K562 (cell line): ENCODE measurements around the gene LDB1. TPM values are rescaled to one million over a fixed set of nuclear protein-coding genes. Genes with fewer than 3 reads are reported as not detected.

Experiments used
- ATAC-seq: fragments of 200-7000 bp; cut with Tn5 transposase; 3 replicates; pipeline ENCODE4 v1.9.1; 2020; ENCODE audit warnings: moderate library complexity
- BruUV-seq: library from RNA; stranded (reverse); fragments of 400-500 nt; replicated peaks from 2 replicates; lab custom pipeline; 2021; lab: Mats Ljungman, UMichigan
- CTCF ChIA-PET: fragments of 300-600 bp; formaldehyde crosslinking; extraction: SDS; loops from one replicate; lab custom pipeline; 2021; ENCODE audit warnings: low intra/inter-chr PET ratio; lab: Yijun Ruan, JAX
- POLR2A ChIA-PET: fragments of 300-600, 350-650 bp; sonication (Branson Sonifier 250); formaldehyde crosslinking; extraction: SDS; loops from one replicate; lab custom pipeline; 2021; ENCODE audit warnings: antibody characterized with exemption, inconsistent platforms; lab: Yijun Ruan, JAX
- DNase-seq, 4 experiments: peaks; one replicate each; pipeline versions ENCODE4 v3.0.0 to v3.0.0-alpha.2; 2011 to 2018; ENCODE audit warnings: low spot score in 3 of 4, mixed read lengths in 3 of 4; ENCODE audit errors: extremely low read depth in 1 of 4
- FAIRE-seq: peaks from 2 replicates; lab custom pipeline; 2011; peaks lifted over from hg19 to GRCh38; lab: Jason Lieb, UNC
- H2AFZ ChIP-seq: 2 replicates; pipeline ENCODE4 v1.6.0; 2011; ENCODE audit warnings: low read depth, low read length, control low read depth, inconsistent platforms
- H3K27ac ChIP-seq: fragments of 200-600 bp; 3 replicates; pipeline ENCODE4 v1.8.0; 2011; ENCODE audit warnings: low read depth, mild to moderate bottlenecking, control low read depth, inconsistent platforms, low read length, moderate library complexity, mixed read lengths; ENCODE audit errors: extremely low read depth
- H3K27me3 ChIP-seq, 2 experiments: fragments of 300-600 bp in 1 of 2; 2 replicates in 1 of 2; 3 replicates in 1 of 2; pipeline versions ENCODE4 v1.6.0 to v1.8.0; 2011; ENCODE audit warnings: inconsistent platforms in 2 of 2, low read length in 2 of 2, mild to moderate bottlenecking in 1 of 2, mixed read lengths in 1 of 2, moderate library complexity in 1 of 2; ENCODE audit not compliant: control insufficient read depth in 2 of 2, insufficient read depth in 2 of 2
- H3K36me3 ChIP-seq: fragments of 300-600 bp; 3 replicates; pipeline ENCODE4 v1.8.0; 2011; ENCODE audit warnings: mild to moderate bottlenecking, low read length, inconsistent platforms; ENCODE audit not compliant: control insufficient read depth, insufficient read depth
- H3K4me1 ChIP-seq, 2 experiments: fragments of 200-600 bp in 1 of 2; replicated peaks in 1 of 2; 2 replicates in 1 of 2; 3 replicates in 1 of 2; pipeline versions ENCODE4 v1.5.1 to v1.8.0; 2011; ENCODE audit warnings: inconsistent platforms in 2 of 2, low read length in 2 of 2, mild to moderate bottlenecking in 1 of 2, mixed read lengths in 1 of 2, moderate library complexity in 1 of 2; ENCODE audit not compliant: control insufficient read depth in 2 of 2, insufficient read depth in 2 of 2
- H3K4me2 ChIP-seq: 2 replicates; pipeline ENCODE4 v1.6.1; 2011; ENCODE audit warnings: low read length, control low read depth, inconsistent platforms, mixed read lengths; ENCODE audit not compliant: insufficient read depth
- H3K4me3 ChIP-seq: fragments of 200-600 bp; sonication (generic), shearing (Covaris generic); 2 replicates; pipeline ENCODE4 v1.5.1; 2016; ENCODE audit warnings: control low read depth, inconsistent platforms
- H3K79me2 ChIP-seq: fragments of 200-600 bp; 3 replicates; pipeline ENCODE4 v1.8.0; 2011; ENCODE audit warnings: low read length, inconsistent platforms; ENCODE audit not compliant: control insufficient read depth, insufficient read depth
- H3K9ac ChIP-seq, 2 experiments: 2 replicates each; pipeline versions ENCODE4 v1.6.0 to v1.6.1; 2011; ENCODE audit warnings: low read depth in 2 of 2, low read length in 2 of 2, control low read depth in 1 of 2, inconsistent platforms in 1 of 2, mild to moderate bottlenecking in 1 of 2, mixed read lengths in 1 of 2; ENCODE audit not compliant: insufficient read depth in 1 of 2
- H3K9me1 ChIP-seq: one replicate; pipeline ENCODE4 v1.6.0; 2011; ENCODE audit warnings: inconsistent platforms, mild to moderate bottlenecking, low read length, moderate library complexity; ENCODE audit not compliant: control insufficient read depth, insufficient read depth
- H3K9me3 ChIP-seq: replicated peaks from 2 replicates; pipeline ENCODE4 v1.5.1; 2011; ENCODE audit warnings: low read depth, low read length, inconsistent platforms; ENCODE audit not compliant: control insufficient read depth, insufficient read depth
- H4K20me1 ChIP-seq: replicated peaks from 2 replicates; pipeline ENCODE4 v1.6.1; 2011; ENCODE audit warnings: low read length, inconsistent platforms, mixed read lengths; ENCODE audit not compliant: control insufficient read depth, insufficient read depth
- BDP1 ChIP-seq: IDR thresholded peaks from 3 replicates; pipeline ENCODE4 v1.6.1; 2011; ENCODE audit not compliant: insufficient read length, insufficient read depth
- DPF2 ChIP-seq: fragments of 450-650 bp; IDR thresholded peaks from 2 replicates; pipeline ENCODE4 v1.6.1; 2016
- E2F3 ChIP-seq: fragments of 250-450 bp; sonication (Bioruptor Pico); IDR thresholded peaks from 2 replicates; pipeline ENCODE4 v1.4.0; 2020; ENCODE audit warnings: mild to moderate bottlenecking
- L3MBTL2 ChIP-seq: fragments of 450-650 bp; IDR thresholded peaks from 2 replicates; pipeline ENCODE4 v1.6.1; 2016; ENCODE audit warnings: mild to moderate bottlenecking, moderate library complexity
- MYNN ChIP-seq, 2 experiments: sonication (generic); formaldehyde crosslinking in 1 of 2; IDR thresholded peaks; 2 replicates each; pipeline versions ENCODE4 v1.5.0 to v1.6.1; 2016 to 2020; ENCODE audit warnings: antibody characterized with exemption in 1 of 2, missing genetic modification reagents in 1 of 2
- PBX2 ChIP-seq, 2 experiments: IDR thresholded peaks in 1 of 2; conservative IDR thresholded peaks in 1 of 2; 2 replicates each; pipeline ENCODE4 v1.6.1; 2016; ENCODE audit warnings: low read depth in 2 of 2, mild to moderate bottlenecking in 1 of 2, missing compliant biosample characterization in 1 of 2, missing genetic modification characterization in 1 of 2, moderate library complexity in 1 of 2
- POLR2A ChIP-seq: fragments of 450-650 bp; conservative IDR thresholded peaks from 2 replicates; pipeline ENCODE4 v1.6.1; 2016
- POLR2AphosphoS5 ChIP-seq: IDR thresholded peaks from 2 replicates; pipeline ENCODE4 v1.6.1; 2011; ENCODE audit warnings: mild to moderate bottlenecking, low read depth, low read length, moderate library complexity; ENCODE audit not compliant: control insufficient read depth, insufficient read depth
- POLR2H ChIP-seq: IDR thresholded peaks from 2 replicates; pipeline ENCODE4 v1.6.1; 2016; ENCODE audit warnings: missing genetic modification characterization, low read depth, mild to moderate bottlenecking, control low read depth, missing compliant biosample characterization, moderate library complexity
- RERE ChIP-seq: sonication (generic); formaldehyde crosslinking; IDR thresholded peaks from 2 replicates; pipeline ENCODE4 v1.8.0; 2023; ENCODE audit warnings: missing genetic modification reagents, mild to moderate bottlenecking, borderline replicate concordance
- SUPT5H ChIP-seq: fragments of 450-650 bp; IDR thresholded peaks from 2 replicates; pipeline ENCODE4 v1.6.1; 2016
- ZNF24 ChIP-seq: fragments of 450-650 bp; IDR thresholded peaks from 2 replicates; pipeline ENCODE4 v1.6.1; 2016
- ZNF3 ChIP-seq: fragments of 250-450 bp; sonication (Bioruptor Pico); IDR thresholded peaks from 2 replicates; pipeline ENCODE4 v1.5.0; 2021; ENCODE audit warnings: mild to moderate bottlenecking, moderate library complexity
- ZNF707 ChIP-seq: fragments of 250-450 bp; sonication (Bioruptor Pico); conservative IDR thresholded peaks from 2 replicates; pipeline ENCODE4 v1.8.0; 2022; ENCODE audit warnings: inconsistent platforms, mild to moderate bottlenecking, moderate library complexity
- WGBS: fragments of 100-300 bp; shearing (Covaris generic); methylation state at CpG from one replicate; pipeline ENCODE4 v1.1.6; 2016; ENCODE audit warnings: low coverage, mixed read lengths; ENCODE audit not compliant: insufficient coverage; ENCODE audit errors: missing lambda C conversion rate; 5-methylcytosine and 5-hydroxymethylcytosine counted together
- in situ Hi-C: fragments of 300-500 bp; cut with MboI; formaldehyde crosslinking; loops from 4 replicates; pipeline ENCODE4 v1.15.0; 2018; ENCODE audit warnings: inconsistent platforms, mixed read lengths
- intact Hi-C: fragments of 100-400 bp; cut with micrococcal nuclease; formaldehyde crosslinking; loops from 2 replicates; pipeline ENCODE4 v1.14.2; 2022
- polyA plus RNA-seq, 8 experiments: library from polyadenylated mRNA; depleted of rRNA in 4 of 8; stranded (reverse) in 5 of 8; unstranded in 3 of 8; fragments of >200 nt; fragmentation: Nextera tagmentation in 2 of 8; fragmentation: Illumina TruSeq in 1 of 8; extraction: Ambion mirVana in 2 of 8; extraction: Trizol in 1 of 8; gene quantifications; 2 replicates each; pipeline versions ENCODE4 v1.2.1 to v1.2.3, GENCODE V29; 2011 to 2014; ENCODE audit warnings: inconsistent platforms in 1 of 8, missing spikeins in 1 of 8
- total RNA-seq, 7 experiments: library from RNA; depleted of rRNA in 6 of 7; stranded (reverse); fragments of >200 nt in 6 of 7; fragmentation: Illumina TruSeq in 2 of 7; extraction: Trizol in 2 of 7; gene quantifications; 2 replicates each; pipeline versions ENCODE4 v1.2.1 to v1.2.3, GENCODE V29; 2011 to 2021; ENCODE audit warnings: low replicate concordance in 1 of 7

The LDB1 gene
- total and polyA plus RNA-seq, 9 of the 15 experiments (the other 6 are each of a cell fraction or from before 2014, with no cell fraction given) = 1.9 to 137 (median 105) TPM

- ChIA-PET CTCF (no interaction called here), POLR2A (interaction anchor here (0.5 to 0.9 kb wide), 3 partner anchors 9 to 787 kb away, joined by 3 to 6 read pairs (median 4); no protein-coding TSS in a partner anchor)
- Histone ChIP-seq H3K79me2 (peaks cover 28% of the 10 kb centered on the region), H3K27ac (no peak overlapping the region), H2AFZ (no peak overlapping the region), H3K9me1 (peaks cover 3% of the 10 kb centered on the region), H3K27me3 (no peaks in the 10 kb centered on the region), H3K9ac (peak overlapping the region in 1 of 2 experiments; percentile 20; a peak in 1 of 4 replicates), H3K4me2 (no peak overlapping the region), H3K4me1 (peaks cover 12 to 16% of the 10 kb centered on the region in 2 experiments; a peak in 4 of 5 replicates), H4K20me1 (peaks cover 15% of the 10 kb centered on the region), H3K4me3 (no peak overlapping the region), H3K9me3 (no peaks in the 10 kb centered on the region), H3K36me3 (peaks cover 65% of the 10 kb centered on the region)
- in situ Hi-C loops = no loop called here
- ATAC-seq = peak; percentile 54
- peak; percentile 43; the same call in 1 of the 2 replicates for TF ChIP-seq POLR2AphosphoS5
- no peak for TF ChIP-seq E2F3
- TF ChIP-seq MYNN (IDR thresholded peaks at IDR 0.05) = peak; percentile 30; the same call in 1 of the 2 replicates
- no peak for TF ChIP-seq MYNN (CRISPR knock-in tag; IDR thresholded peaks at IDR 0.05)
- no peak for TF ChIP-seq RERE
- no peak for TF ChIP-seq ZNF24
- TF ChIP-seq SUPT5H = 0 out of 2 replicates have a peak, but pooled peaks have one; percentile 31
- no peak for TF ChIP-seq ZNF707 (CRISPR knock-in tag)
- TF ChIP-seq POLR2H (tag) = no peak
- no peak for TF ChIP-seq DPF2
- no peak for TF ChIP-seq BDP1
- TF ChIP-seq ZNF3 (CRISPR knock-in tag) = no peak
- TF ChIP-seq L3MBTL2 = no peak
- TF ChIP-seq PBX2 (CRISPR knock-in tag; IDR thresholded peaks at IDR 0.05; ENCODE audit: low read depth) = no peak
- TF ChIP-seq PBX2 (tag; conservative IDR thresholded peaks at IDR 0.05; ENCODE audit: low read depth) = no peak
- TF ChIP-seq POLR2A = 0 out of 2 replicates have a peak, but pooled peaks have one; percentile 39
- FAIRE-seq = no peak
- BruUV-seq = no TSS peak
- intact Hi-C loops = no loop called here
- 79% methylated on average over 2 of the region's 2 CpGs for WGBS
- peak in 1 of 4 experiments; percentile 7 for DNase-seq
Measured at GRCh38 chr10:102106998-102107397, 13.2 kb downstream of the LDB1 start.
